GM12892 (cell line): Measurements from ENCODE around the gene KDM3B.
A peak's percentile ranks its signal among the peaks of the same experiment; 100 is the strongest.

ENCODE experiments used
- DNase-seq: peaks from one replicate; pipeline ENCODE4 v3.0.0; 2011; ENCODE audit not compliant: insufficient read length
- FAIRE-seq: peaks from 2 replicates; lab custom pipeline; 2011; peaks lifted over from hg19 to GRCh38; lab: Jason Lieb, UNC
- POLR2A ChIP-seq: IDR thresholded peaks from 2 replicates; pipeline ENCODE4 v1.6.1; 2011; ENCODE audit warnings: low read depth, low read length, control low read depth
- POLR2AphosphoS5 ChIP-seq: IDR thresholded peaks from 2 replicates; pipeline ENCODE4 v1.6.1; 2011; ENCODE audit warnings: low read depth, low read length, control low read depth
- TAF1 ChIP-seq: IDR thresholded peaks from 2 replicates; pipeline ENCODE4 v1.6.1; 2011; ENCODE audit warnings: low read depth, mild to moderate bottlenecking, control low read depth, low read length, borderline replicate concordance

KDM3B gene

GRCh38 chr5:138445547-138446271 is 93.2 kb downstream of the KDM3B start:
- FAIRE-seq, result no peak

GRCh38 chr5:138448070-138448469 is 95.6 kb downstream of the KDM3B start:
- no peak for TF ChIP-seq POLR2AphosphoS5
- no peak for TF ChIP-seq POLR2A
- TF ChIP-seq TAF1, result no peak
- FAIRE-seq (no peak), DNase-seq (no peak)

More at GRCh38 chr5:138445547-138446271, 93.2 kb downstream of the KDM3B start:
- DNase-seq, result no peak
- TF ChIP-seq POLR2AphosphoS5 (no peak), TAF1 (no peak), POLR2A (no peak)

GRCh38 chr5:138448481-138449398 is 96.3 kb downstream of the KDM3B start:
- DNase-seq (no peak), FAIRE-seq (no peak)
- TF ChIP-seq TAF1 (no peak), POLR2A (no peak), POLR2AphosphoS5 (no peak)

GRCh38 chr5:138449501-138450239 is 97.2 kb downstream of the KDM3B start:
- TF ChIP-seq TAF1 (no peak), POLR2A (no peak), POLR2AphosphoS5 (no peak)
- peak; percentile 96 for DNase-seq
- FAIRE-seq, result peak; percentile 89

- no peak for DNase-seq
- TF ChIP-seq TAF1 (no peak), POLR2A (no peak), POLR2AphosphoS5 (no peak)
- FAIRE-seq, result no peak
These were observed 98.5 kb downstream of the KDM3B start for GRCh38 chr5:138450971-138451370.

GRCh38 chr5:138452720-138453119 is 100.2 kb downstream of the KDM3B start:
- no peak for FAIRE-seq

GRCh38 chr5:138453590-138453989 is 101.1 kb downstream of the KDM3B start:
- TF ChIP-seq POLR2A, result no peak
- no peak for TF ChIP-seq TAF1
- no peak for TF ChIP-seq POLR2AphosphoS5
- FAIRE-seq, result no peak
- DNase-seq, result no peak

More at GRCh38 chr5:138452720-138453119, 100.2 kb downstream of the KDM3B start:
- DNase-seq, result no peak
- TF ChIP-seq POLR2AphosphoS5, result no peak
- no peak for TF ChIP-seq TAF1
- no peak for TF ChIP-seq POLR2A

GRCh38 chr5:138454121-138454520 is 101.6 kb downstream of the KDM3B start:
- FAIRE-seq (no peak), DNase-seq (no peak)
- TF ChIP-seq POLR2AphosphoS5 (no peak), TAF1 (no peak), POLR2A (no peak)

GRCh38 chr5:138455232-138455930 is 102.9 kb downstream of the KDM3B start:
- DNase-seq (no peak), FAIRE-seq (no peak)
- TF ChIP-seq POLR2A (no peak), POLR2AphosphoS5 (no peak), TAF1 (no peak)

GRCh38 chr5:138457531-138458275 is 105.2 kb downstream of the KDM3B start:
- DNase-seq (no peak), FAIRE-seq (no peak)
- TF ChIP-seq POLR2A, result no peak
- TF ChIP-seq TAF1, result no peak
- TF ChIP-seq POLR2AphosphoS5, result no peak
